GM19035 (cell line): ENCODE results near the gene FBXO44.
A peak's percentile ranks its signal among the peaks of the same experiment; 100 is the strongest.
"Not testable (repeated sequence)": the region's sequence is repeated elsewhere in the genome, so short reads cannot be mapped to it uniquely, and the experiment has no call there.

Experiments used
- ATAC-seq: cut with Tn5 transposase; IDR thresholded peaks from one replicate; pipeline ENCODE4 v1.9.1; 2021; ENCODE audit not compliant: unreplicated experiment

Gene FBXO44

DNA sequence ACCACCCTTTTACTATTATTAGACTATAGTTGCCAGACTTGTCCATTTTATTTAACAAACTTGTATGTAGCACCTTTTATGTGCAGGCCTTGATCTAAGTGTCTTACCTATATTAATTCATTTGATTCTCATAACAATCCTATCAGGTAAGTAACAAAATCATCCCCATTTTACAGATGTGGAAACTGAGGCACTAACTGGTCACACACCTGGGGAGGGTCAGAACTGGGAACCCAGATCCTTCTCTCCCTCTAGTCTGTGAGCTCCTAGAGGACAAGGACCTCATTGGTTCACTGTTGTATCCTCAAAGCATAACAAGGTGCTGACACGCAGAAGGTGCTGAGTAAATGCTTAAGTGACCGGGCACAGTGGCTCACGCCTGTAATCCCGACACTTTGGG, 15.3 kb upstream of the FBXO44 start:
- no peak for ATAC-seq

DNA sequence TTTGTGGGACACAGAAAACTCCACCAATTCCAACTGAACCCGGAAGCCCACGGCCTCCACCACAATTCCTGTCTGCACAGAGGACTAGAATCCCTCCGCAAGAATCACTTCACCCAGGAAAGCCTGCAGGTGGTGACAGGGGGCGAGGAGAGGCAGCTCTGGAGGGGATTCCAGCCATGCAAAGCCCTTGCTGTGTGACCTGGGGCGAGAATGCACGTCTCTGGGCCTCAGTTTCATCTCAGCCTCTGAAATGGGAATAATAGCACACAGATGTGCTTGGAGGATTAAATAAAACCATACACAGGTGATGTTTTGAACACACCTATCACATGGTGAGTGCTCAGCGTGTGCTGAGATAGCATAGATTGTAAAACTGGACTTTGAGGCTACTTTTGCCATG, 14.6 kb upstream of the FBXO44 start:
- no peak for ATAC-seq

DNA sequence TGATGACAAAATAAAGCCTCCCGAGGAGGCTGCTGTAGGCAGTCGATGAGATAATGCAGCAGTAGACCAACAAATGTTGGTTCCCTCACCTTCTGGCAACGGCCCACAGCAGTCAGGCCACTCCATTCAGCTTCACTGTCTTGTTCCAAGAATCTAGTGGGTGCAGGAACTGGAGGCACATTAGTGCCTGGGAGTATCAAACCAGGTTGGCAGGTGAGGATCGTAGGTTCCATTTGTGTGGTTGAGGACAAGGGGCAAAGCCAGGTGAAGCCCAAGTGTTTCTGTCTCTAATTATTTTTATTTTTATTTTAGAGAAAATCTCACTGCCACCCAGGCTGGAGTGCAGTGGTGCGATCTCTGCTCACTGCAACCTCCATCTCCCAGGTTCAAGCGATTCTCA, 13.7 kb upstream of the FBXO44 start:
- no peak for ATAC-seq

DNA sequence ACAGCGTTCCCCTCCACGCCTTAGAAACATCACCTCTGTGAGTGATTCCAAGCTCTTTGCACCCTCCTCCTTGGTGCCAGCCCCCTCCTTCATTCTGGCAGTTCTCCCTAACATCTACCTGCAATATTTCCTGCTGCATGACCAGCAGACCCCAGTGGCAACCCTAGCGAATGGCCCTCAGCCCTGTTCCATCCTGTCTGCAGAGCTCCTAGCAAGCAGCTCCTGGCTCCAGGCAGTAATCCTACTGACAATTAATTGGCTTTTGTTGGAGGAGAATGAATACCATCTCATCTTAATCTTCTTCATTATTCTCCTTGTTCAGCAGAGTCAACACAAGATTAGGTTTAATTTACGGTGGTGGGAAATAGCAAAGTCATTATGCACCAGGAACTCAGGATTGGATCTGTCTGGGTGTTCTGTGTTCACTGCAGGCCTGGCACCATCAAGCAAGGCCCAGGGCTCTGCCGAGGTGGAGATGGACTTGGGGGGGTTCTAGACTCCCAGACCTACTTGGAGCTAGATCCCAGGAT, 12.8 kb upstream of the FBXO44 start:
- ATAC-seq = no peak

DNA sequence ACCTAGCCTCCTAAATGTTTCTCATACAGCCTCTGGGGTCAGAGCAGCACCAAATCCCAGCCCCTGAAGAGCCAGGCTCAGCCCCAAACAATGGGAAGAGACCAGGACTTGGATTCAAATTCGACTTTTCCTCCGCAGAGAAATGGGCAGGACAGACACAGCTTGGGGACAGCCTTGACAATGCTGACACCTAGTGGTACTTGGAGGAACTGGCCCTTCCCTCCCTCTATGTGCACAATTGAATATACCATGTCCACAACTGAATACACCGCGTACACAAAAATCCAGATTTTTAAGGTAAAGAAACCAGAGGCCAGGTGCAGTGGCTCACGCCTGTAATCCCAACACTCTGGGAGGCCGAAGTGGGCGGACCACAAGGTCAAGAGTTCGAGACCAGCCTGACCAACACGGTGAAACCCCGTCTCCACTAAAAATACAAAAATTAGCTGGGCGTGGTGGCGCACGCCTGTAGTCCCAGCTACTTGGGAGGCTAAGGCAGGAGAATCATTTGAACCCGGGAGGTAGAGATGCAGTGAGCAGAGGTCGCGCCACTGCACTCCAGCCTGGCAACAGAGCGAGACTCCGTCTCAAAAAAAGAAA, 12.2 kb upstream of the FBXO44 start:
- not testable (repeated sequence) for ATAC-seq

DNA sequence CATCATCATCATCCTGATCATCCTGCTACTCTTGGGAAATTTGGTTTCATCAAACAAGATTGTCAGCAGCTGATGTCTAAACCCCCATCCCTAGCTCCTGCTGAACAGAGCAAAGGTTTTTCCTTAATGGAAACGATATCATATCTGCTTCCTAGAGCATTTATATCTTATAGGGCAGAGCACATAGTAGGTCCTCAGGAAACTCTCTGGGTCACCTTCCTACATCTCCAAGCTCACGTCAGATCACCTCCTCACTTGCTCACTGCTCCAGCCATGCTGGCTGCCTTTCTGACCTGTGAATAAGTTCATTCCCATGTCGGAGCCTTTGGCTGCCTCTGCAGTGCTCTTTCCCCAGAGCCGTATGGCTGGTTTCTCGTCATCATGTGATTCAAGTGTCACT, 10.9 kb upstream of the FBXO44 start:
- ATAC-seq = no peak

DNA sequence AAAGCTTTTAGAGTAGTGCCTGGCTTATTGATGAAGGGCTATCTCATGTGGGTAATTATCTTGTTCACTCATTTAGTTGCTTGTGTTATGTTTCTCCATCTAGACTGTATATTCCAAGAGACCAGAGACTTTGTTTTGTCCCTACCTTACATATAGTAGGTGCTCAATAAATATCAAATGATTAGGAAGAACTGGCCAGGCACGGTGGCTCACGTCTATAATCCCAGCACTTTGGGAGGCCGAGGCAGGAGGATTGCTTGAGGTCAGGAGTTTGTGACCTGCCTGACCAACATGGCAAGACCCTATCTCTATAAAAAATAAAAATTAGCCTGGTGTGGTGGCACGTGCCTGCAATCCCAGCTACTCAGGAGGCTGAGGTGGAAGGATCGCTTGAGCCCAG, 9.4 kb upstream of the FBXO44 start:
- no peak for ATAC-seq

DNA sequence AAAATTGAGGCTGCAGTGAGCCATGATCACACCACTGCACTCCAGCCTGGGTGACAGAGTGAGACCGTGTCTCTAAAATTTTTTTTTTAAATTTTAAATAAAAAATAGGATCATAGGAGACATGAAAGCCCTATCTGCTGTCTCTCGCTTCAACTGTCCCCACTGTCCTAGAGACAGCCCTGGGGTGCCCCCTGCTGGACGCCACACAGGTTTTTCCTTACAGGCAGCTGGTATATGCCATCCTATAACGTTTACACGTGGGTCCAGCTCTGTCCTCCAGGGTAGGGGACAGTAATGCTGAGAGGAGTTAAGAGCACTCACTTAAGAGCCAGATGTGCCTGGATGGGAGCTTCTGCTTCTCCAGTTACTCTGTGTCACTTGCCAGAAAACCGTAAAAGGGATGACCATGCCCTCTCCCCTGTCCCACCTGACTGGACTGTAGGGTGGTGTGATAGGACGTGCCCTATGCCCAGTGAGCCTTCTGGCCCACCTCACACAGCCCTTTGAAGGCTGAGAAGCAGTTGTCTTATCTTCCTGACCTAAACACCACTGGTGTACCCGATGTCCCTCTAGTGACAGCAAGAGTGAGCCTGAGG, 8.9 kb upstream of the FBXO44 start:
- ATAC-seq = no peak

DNA sequence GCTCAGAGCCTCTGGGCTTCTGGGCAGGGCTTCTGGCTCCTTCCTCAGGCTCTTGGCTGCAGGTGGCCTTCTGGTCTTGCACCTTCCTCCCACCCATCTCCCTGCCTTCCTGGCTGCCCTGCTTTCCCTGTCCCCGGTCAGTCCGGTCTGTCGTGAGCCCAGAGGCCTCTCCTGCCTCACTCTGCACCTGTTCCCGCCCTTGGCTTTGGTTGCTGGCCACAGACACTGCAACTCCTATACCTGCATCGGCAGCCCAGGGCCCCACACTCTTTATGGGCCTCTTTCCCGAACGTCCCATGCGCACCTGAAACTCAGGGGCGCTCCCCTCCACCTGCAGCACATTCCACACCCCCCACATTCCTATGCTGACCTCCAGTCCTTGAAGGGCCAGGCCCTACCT, 8.4 kb upstream of the FBXO44 start:
- no peak for ATAC-seq

DNA sequence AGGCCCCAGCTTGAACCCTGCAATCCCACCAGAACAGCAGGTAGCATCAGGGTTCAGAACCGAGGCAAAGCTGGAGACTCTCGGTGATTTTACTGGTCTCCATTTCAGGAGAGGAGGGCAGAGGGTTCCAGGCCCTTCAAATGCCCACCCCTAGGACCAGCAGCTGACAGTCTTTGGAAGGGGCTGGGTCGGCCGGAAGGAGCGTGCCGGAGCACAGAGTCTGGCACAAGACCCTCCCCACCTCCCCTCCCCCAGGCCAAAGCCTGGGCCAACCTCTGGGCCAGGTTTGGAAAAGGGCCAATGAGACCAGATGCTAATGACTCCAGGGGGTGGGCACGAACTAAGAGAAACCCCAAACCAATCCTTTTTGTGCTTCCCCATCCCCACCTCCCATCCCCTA, 7.3 kb upstream of the FBXO44 start:
- ATAC-seq = no peak

DNA sequence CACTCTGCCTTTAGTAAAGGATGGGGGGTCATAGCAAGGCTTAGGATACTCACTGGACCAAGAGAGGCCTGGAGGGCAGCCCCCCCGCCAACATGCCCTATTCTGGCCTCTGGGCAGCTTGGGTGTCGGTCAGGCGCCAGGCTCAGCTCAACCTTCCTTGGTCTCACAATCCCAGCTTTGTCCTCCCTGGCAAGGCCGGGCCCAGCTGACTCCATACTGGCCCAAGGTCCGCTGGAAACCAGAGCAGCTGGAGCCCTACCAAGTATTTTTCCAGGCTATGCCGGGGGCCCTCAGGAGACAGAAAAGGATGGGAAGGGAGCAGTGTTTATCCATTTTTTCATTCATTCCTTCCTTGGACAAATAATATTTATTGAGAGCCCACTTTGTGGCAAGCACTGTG, 6.6 kb upstream of the FBXO44 start:
- no peak for ATAC-seq

DNA sequence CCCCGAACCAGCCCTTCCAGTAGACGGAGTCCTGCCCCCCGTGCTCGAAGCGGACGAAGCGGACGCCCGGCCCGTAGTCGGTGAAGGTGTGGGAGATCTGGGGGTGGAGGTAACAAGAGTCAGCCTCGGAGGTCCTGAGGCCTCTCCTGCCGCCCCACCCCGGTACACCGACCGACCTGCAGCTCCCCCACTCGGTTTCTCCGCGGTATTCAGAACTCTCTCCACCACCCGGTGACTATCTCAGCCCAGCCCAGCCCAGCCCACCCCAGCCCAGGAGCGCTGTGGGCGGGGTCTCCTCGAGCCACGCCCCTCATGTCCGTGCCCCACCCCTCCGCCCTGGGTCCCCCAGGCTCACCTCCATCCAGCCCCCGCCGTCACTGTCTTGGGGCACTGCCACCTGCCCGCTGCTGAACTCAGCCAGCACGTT, 5.9 kb upstream of the FBXO44 start:
- no peak for ATAC-seq

DNA sequence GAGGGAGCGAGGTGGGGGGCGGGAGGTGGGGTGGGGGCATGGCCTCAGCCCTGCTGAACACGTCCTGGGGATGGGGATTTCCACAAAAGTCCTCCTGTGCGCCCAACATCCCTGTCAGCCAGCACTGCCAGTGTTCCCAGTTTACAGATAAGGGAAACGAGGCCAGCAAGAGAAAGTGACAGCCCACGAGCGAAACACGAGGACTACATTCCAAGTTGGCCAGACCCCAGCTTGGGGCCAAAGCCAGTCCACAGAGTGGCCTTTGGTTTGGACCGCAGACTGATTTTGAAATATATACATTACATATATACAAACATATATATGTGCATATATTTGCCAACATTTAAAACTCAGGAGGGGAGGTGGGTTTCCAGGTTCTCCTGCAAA, 5.4 kb upstream of the FBXO44 start:
- ATAC-seq = no peak

DNA sequence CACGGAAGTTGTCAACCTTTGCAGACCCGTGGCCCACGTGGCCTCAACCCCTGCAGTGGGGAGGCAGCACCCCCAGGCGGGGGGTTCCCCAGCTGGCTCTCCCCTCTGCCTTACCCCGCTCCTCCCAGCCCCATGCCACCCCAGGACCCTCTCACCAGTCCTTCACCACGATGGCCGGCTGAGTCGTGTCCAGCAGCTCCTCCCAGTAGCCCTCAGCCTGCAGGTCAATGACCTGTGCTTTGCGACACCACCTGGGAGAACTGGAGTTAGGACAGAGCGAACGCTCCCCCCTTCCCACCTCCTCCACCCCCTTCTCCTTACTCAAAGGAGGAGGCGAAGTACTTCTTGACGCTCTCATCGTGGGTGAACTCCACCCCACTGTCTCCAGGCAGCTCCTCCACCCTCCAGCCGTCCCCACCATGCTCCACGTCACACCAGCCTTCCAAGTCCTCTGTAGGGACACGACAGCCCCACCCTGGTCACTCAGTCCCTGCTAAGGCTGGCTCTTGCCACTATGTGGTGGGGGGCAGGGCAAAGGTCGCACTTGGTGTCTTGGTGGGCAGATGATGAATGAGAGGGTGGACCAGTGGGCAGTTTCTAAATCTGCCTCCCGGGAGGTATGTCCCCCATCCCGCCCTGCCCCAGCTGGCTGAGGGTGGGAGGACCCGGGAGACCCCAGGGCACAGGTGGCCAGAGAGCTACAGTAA, 4.9 kb upstream of the FBXO44 start:
- no peak for ATAC-seq

DNA sequence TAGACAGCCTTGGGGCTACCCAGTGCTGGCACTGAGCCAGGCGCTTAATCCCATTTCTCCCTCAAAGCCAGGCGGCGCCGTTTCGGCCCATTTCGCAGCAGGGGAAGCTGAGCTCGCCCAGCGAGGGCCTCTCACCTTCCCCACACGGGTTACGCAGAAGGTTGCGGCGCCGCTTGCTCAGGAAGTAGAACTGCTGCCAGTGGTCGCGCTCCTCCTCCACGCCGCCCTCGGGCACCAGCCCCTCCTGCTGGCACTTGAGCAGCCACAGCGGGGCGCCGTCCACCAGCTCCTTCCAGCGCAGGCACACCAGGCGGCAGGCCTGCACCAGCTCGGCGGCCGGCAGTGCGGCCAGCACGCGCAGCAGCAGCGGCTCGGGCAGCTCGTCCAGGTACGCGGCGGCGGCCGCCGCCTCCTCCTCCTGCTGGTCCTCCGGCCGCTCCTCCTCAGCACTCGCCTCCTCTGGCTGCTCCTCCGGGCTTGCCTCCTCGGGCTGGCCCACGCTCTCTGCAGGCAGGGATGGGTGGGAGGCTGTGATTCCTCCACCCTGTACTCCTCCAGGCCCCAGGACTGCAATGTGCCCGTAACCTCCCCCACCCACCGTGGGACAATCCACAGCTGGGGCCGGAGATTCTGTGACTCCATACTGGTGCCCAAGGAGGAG, 4.2 kb upstream of the FBXO44 start:
- ATAC-seq = no peak

DNA sequence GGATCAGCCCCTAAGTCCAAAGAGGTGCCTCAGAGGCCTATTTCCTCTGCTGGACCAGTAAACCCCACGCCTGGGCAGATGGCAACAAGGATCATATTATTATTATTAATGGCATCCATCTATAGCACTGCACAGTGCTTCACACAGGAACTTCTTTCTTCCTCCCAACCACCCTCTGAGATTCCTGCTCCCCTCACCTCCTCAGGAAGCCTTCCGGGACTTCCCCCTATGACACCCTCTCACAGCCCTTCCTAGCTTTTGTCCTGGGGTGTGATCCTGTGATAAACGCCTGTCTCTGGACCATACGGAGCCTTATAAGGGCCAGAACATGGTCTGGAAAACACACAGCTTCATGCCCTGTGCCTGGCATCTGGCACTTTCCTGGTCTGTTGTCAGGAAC, 3.7 kb upstream of the FBXO44 start:
- no peak for ATAC-seq

DNA sequence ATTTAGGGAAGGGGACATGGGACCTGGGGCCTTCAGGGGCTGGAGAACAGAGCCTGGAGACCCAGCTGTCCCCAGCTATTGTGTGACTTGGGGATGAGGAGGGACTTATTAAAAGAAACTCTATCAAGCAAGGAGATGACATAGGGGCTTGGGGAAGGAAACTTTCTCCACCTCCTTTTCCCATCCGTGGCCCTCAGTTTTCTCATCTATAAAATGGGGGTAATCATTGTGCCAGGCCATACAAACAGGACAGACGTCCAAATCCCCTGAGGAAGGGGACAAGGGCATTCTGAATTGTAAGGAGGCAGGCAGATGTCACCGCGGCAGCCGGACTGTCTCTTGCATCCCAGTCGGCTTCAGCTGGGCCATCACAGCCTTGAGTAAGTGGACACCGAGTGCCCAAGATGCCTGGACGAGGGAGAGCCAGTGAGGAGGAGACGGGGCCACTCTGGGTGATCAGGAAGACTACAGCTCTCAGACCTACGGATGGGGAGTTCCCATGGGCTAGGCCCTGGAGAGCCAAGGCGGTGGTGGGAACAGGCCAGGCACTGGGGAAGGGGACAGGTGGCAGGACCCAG, 2.4 kb upstream of the FBXO44 start:
- ATAC-seq = no peak

DNA sequence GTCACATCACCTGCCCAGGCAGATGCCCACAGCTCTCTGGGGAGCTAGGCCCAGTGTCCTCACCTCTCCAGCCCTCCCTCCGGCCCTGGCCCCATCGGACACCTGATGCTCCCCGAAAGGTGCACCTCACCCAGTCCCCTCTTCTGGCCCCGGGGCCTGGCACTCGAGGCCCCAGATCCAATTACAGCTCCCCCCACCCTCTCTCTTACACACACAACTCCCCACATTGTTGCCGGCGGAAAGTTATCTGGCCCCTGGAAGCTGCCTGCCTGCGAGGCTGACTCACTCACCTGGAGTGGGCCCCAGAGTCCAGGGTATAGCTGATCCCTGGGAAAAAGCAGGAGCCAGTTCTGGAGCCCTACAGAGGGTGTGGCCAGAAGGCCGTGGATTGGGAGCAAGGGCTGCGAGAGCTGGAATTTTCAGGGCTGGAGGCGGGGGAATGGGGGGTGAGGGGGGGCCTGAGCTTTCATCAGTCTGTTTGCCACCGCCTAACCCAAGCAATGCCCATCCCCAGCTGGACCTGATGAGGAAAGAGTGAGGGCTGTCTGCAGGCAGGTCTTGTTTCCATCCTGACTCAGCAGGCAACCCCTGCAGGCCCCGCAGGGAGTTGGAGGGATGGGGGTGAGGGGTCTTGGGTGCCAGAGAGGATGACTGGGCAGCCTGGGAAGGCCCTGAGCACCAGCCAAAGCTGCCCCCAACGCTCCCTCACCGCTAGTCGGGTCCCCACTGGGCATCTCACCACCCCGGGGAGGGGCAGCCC, 1.4 kb upstream of the FBXO44 start:
- no peak for ATAC-seq

DNA sequence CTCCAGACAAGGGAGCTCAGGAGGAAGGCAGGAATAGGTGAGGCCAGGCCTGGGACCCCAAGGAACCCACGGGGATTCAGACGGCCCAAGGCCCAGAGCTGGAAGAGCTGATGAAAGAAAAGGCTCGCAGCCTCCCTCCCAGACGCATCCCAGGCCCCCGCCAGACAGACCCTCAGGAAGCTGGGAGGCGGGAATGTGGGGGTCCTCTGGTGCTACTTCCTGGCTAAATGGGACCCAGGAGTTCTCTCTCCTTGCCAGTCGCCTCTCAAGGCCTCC, 878 bp upstream of the FBXO44 start:
- no peak for ATAC-seq

DNA sequence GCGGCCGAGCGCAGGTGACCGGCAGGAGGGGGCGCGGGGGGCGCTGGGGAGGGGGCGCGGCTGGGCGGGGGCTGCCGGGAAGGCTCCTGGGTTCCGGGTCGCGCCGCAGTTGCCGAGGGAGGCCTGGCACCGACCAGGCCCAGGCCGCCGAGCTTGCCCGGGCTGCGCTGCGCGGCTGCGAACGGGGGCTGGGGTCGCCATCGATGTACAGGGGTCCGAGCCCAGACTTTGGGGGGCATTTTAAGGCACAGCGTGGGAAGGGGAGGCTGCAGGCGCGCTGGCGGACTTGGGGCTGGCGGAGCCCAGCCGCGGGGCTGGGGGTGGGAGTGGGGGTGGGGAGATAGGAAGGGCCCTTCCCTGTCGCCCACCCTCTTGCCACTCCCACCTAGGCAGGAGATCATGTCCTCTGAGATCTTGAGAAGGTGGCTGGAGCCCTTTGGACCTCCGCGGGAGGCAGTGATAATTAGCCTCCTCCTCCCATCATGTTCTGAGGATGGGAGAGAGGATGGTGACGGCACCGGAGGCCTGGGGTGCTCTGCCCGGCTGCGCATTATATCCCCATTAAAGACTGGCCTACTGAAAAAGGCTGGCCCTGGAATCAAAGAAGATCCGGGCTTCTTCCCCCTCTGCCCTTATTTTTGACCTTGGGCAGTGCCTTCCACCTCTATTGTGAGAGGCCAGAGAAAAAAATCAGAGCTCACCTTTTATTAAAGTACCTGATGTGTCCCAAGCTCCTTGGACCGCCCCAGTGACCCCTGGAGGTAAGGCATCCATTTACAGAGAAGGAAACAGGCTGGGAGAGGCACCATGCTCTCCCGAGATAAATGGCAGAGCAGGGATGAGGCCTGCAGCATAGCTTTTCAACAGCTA, 497 bp downstream of the FBXO44 start:
- ATAC-seq = peak; percentile 28
